HepG2 (cell line): Measurements from ENCODE around the gene RBBP8. TPM values are rescaled to one million over a fixed set of nuclear protein-coding genes. Genes with fewer than 3 reads are reported as not detected.

Source experiments
- ARID3A ChIP-seq: IDR thresholded peaks from 2 replicates; pipeline ENCODE4 v1.6.1; 2012; ENCODE audit warnings: low read depth, low read length, improper control_type of control experiment
- BCL6 ChIP-seq: IDR thresholded peaks from 2 replicates; pipeline ENCODE4 v1.6.1; 2016; ENCODE audit warnings: missing genetic modification reagents, missing compliant biosample characterization
- CEBPB ChIP-seq: IDR thresholded peaks from 2 replicates; pipeline ENCODE4 v1.6.1; 2011; ENCODE audit warnings: low read depth, low read length, improper control_type of control experiment, borderline replicate concordance
- ELF3 ChIP-seq: IDR thresholded peaks from 2 replicates; pipeline ENCODE4 v1.6.1; 2016; ENCODE audit warnings: missing genetic modification reagents, missing compliant biosample characterization
- FOXA1 ChIP-seq, 2 experiments: fragments of 450-650 bp in 1 of 2; sonication (generic) in 1 of 2; formaldehyde crosslinking in 1 of 2; IDR thresholded peaks; 2 replicates each; pipeline versions ENCODE4 v1.4.0 to v1.6.1; 2016 to 2020; ENCODE audit warnings: missing genetic modification reagents in 1 of 2
- FOXA3 ChIP-seq: IDR thresholded peaks from 2 replicates; pipeline ENCODE4 v1.6.1; 2016; ENCODE audit warnings: missing genetic modification reagents, missing compliant biosample characterization
- GATAD2A ChIP-seq: IDR thresholded peaks from 2 replicates; pipeline ENCODE4 v1.6.1; 2016
- HDAC6 ChIP-seq: fragments of 200-600 bp; sonication (generic); IDR thresholded peaks from 2 replicates; pipeline ENCODE4 v1.7.0; 2017; ENCODE audit warnings: mild to moderate bottlenecking, antibody characterized with exemption, low read length, low read depth
- HNF4A ChIP-seq: sonication (generic); formaldehyde crosslinking; IDR thresholded peaks from 2 replicates; pipeline ENCODE4 v1.4.0; 2020; ENCODE audit warnings: missing genetic modification reagents
- NCOR1 ChIP-seq: fragments of 200-600 bp; sonication (generic); IDR thresholded peaks from 2 replicates; pipeline ENCODE4 v1.7.0; 2017; ENCODE audit warnings: antibody characterized with exemption, low read length, borderline replicate concordance
- NR2F6 ChIP-seq, 2 experiments: IDR thresholded peaks; 2 replicates each; pipeline ENCODE4 v1.6.1; 2016; ENCODE audit warnings: antibody characterized with exemption in 1 of 2, mild to moderate bottlenecking in 1 of 2
- PATZ1 ChIP-seq: sonication (generic); formaldehyde crosslinking; IDR thresholded peaks from 2 replicates; pipeline ENCODE4 v1.4.0; 2020; ENCODE audit warnings: missing genetic modification reagents
- POGZ ChIP-seq: sonication (generic); formaldehyde crosslinking; IDR thresholded peaks from 2 replicates; pipeline ENCODE4 v1.4.0; 2020; ENCODE audit warnings: mild to moderate bottlenecking, missing genetic modification reagents
- RBM22 ChIP-seq: fragments of 200-400 bp; formaldehyde crosslinking; optimal IDR thresholded peaks from 2 replicates; pipeline ENCODE3; 2017; ENCODE audit warnings: mild to moderate bottlenecking, low read length, moderate library complexity
- SIX1 ChIP-seq: sonication (generic); formaldehyde crosslinking; IDR thresholded peaks from 2 replicates; pipeline ENCODE4 v1.4.0; 2020; ENCODE audit warnings: missing genetic modification reagents, borderline replicate concordance
- SP140L ChIP-seq: sonication (generic); formaldehyde crosslinking; IDR thresholded peaks from 2 replicates; pipeline ENCODE4 v1.4.0; 2020; ENCODE audit warnings: missing genetic modification reagents, borderline replicate concordance
- ZBTB38 ChIP-seq: sonication (generic); formaldehyde crosslinking; IDR thresholded peaks from 2 replicates; pipeline ENCODE4 v1.5.1; 2020; ENCODE audit warnings: mild to moderate bottlenecking, missing genetic modification reagents
- ZBTB42 ChIP-seq: sonication (generic); formaldehyde crosslinking; IDR thresholded peaks from 2 replicates; pipeline ENCODE4 v1.5.0; 2020; ENCODE audit warnings: mild to moderate bottlenecking, missing genetic modification reagents
- ZHX1 ChIP-seq: sonication (generic); formaldehyde crosslinking; IDR thresholded peaks from 2 replicates; pipeline ENCODE4 v1.8.1; 2022; ENCODE audit warnings: low read depth, mild to moderate bottlenecking, missing genetic modification reagents
- ZNF30 ChIP-seq: sonication (generic); formaldehyde crosslinking; IDR thresholded peaks from 2 replicates; pipeline ENCODE4 v1.5.0; 2020; ENCODE audit warnings: mild to moderate bottlenecking, missing genetic modification reagents
- ZNF652 ChIP-seq: IDR thresholded peaks from 2 replicates; pipeline ENCODE4 v1.6.1; 2016; ENCODE audit warnings: low read depth, borderline replicate concordance
- polyA plus RNA-seq, 8 experiments: library from polyadenylated mRNA; depleted of rRNA in 3 of 8; stranded (reverse) in 7 of 8; unstranded in 1 of 8; fragments of >200 nt; fragmentation: Illumina TruSeq in 4 of 8; extraction: Trizol in 4 of 8; gene quantifications; 2 replicates each; pipeline versions ENCODE4 v1.2.1 to v1.2.3, GENCODE V29; 2011 to 2016; ENCODE audit warnings: low read depth in 4 of 8, missing spikeins in 1 of 8, mixed read lengths in 1 of 8; ENCODE audit not compliant: insufficient read depth in 1 of 8
- total RNA-seq, 5 experiments: library from RNA; depleted of rRNA; stranded (reverse); fragments of >200 nt; fragmentation: Illumina TruSeq; extraction: Trizol; gene quantifications; 2 replicates each; pipeline ENCODE4 v1.2.3, GENCODE V29; 2016; ENCODE audit warnings: low read depth in 1 of 5
- TF ChIP-seq, protein P1 (sequence below): sonication (generic); formaldehyde crosslinking; IDR thresholded peaks from 2 replicates; pipeline ENCODE4; 2020; ENCODE audit warnings: missing genetic modification reagents, mild to moderate bottlenecking, borderline replicate concordance

The RBBP8 gene
- total and polyA plus RNA-seq, 2 of the 13 experiments (the other 11 are each of a cell fraction or from before 2014, with no cell fraction given): 14.2 to 47.4 TPM

DNA sequence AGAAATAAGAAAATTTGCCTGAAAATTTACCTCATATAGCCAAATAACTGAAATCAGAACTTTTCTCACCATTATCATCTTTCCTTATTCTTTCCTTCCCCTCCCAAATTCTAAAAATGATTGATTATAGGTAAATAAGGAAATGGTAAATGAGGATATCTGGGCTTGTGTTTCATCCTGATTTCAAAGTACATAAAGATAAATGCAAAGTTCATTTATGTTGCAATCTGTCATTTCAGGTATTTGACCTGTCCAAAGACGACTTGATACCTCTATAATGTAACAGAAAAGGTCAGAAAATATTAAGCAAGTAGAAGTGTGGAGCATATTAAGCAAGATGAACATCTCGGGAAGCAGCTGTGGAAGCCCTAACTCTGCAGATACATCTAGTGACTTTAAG is 3.4 kb downstream of the RBBP8 start (continued):
- TF ChIP-seq CEBPB: peak; percentile 78
- TF ChIP-seq, protein P1, sequence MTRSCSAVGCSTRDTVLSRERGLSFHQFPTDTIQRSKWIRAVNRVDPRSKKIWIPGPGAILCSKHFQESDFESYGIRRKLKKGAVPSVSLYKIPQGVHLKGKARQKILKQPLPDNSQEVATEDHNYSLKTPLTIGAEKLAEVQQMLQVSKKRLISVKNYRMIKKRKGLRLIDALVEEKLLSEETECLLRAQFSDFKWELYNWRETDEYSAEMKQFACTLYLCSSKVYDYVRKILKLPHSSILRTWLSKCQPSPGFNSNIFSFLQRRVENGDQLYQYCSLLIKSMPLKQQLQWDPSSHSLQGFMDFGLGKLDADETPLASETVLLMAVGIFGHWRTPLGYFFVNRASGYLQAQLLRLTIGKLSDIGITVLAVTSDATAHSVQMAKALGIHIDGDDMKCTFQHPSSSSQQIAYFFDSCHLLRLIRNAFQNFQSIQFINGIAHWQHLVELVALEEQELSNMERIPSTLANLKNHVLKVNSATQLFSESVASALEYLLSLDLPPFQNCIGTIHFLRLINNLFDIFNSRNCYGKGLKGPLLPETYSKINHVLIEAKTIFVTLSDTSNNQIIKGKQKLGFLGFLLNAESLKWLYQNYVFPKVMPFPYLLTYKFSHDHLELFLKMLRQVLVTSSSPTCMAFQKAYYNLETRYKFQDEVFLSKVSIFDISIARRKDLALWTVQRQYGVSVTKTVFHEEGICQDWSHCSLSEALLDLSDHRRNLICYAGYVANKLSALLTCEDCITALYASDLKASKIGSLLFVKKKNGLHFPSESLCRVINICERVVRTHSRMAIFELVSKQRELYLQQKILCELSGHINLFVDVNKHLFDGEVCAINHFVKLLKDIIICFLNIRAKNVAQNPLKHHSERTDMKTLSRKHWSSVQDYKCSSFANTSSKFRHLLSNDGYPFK (CRISPR knock-in tag): no peak
- peak; percentile 26; the same call in 1 of the 2 replicates for TF ChIP-seq GATAD2A (CRISPR knock-in tag)
- peak; percentile 75; the same call in 1 of the 2 replicates for TF ChIP-seq NCOR1
- no peak for TF ChIP-seq ZBTB42
- TF ChIP-seq FOXA3 (CRISPR knock-in tag): peak; percentile 27; the same call in 1 of the 2 replicates
- no peak for TF ChIP-seq PATZ1 (CRISPR knock-in tag)
- no peak for TF ChIP-seq ZNF30
- TF ChIP-seq ARID3A: no peak
- TF ChIP-seq FOXA1 (IDR thresholded peaks at IDR 0.05): no peak
- TF ChIP-seq FOXA1 (CRISPR knock-in tag; IDR thresholded peaks at IDR 0.05): peak; percentile 43; the same call in 1 of the 2 replicates
- no peak for TF ChIP-seq ZNF652 (CRISPR knock-in tag)
- TF ChIP-seq ZHX1 (CRISPR knock-in tag): no peak
- TF ChIP-seq ELF3 (CRISPR knock-in tag): peak; percentile 66
- TF ChIP-seq BCL6 (CRISPR knock-in tag): no peak
- TF ChIP-seq SP140L: no peak
- TF ChIP-seq HNF4A (CRISPR knock-in tag): peak; percentile 64
- TF ChIP-seq ZBTB38: no peak
- TF ChIP-seq POGZ (CRISPR knock-in tag): no peak
- peak; percentile 35; the same call in 1 of the 2 replicates for TF ChIP-seq NR2F6 (IDR thresholded peaks at IDR 0.05)
- TF ChIP-seq NR2F6 (CRISPR knock-in tag; IDR thresholded peaks at IDR 0.05): 0 out of 2 replicates have a peak, but pooled peaks have one; percentile 14
- no peak for TF ChIP-seq RBM22
- no peak for TF ChIP-seq HDAC6
- TF ChIP-seq SIX1 (CRISPR knock-in tag): peak; percentile 66; the same call in 1 of the 2 replicates
